Activated T-cell treated with anti-CD3 and anti-CD28 coated beads, Interleukin-2, amount 50 U/mL, for 4 hours (primary cell): ENCODE data around the gene LCE2D. TPM values are rescaled to one million over a fixed set of nuclear protein-coding genes. Genes with fewer than 3 reads are reported as not detected.

Experiments used
- ATAC-seq, 2 donors: fragments of 200-7000 bp; cut with Tn5 transposase; one replicate each; pipeline ENCODE4 v1.10.0; 2021
- DNase-seq: peaks from one replicate; pipeline ENCODE4 v3.0.0-alpha.2; 2020
- H3K27me3 Mint-ChIP-seq: one replicate; pipeline ENCODE4 v1.8.0; 2021; ENCODE audit warnings: low read depth, mixed read lengths
- H3K36me3 Mint-ChIP-seq: one replicate; pipeline ENCODE4 v1.8.0; 2022; ENCODE audit warnings: mixed read lengths; ENCODE audit not compliant: insufficient read depth
- H3K4me1 Mint-ChIP-seq: one replicate; pipeline ENCODE4 v1.8.0; 2021; ENCODE audit warnings: low read depth, mixed read lengths
- H3K4me3 Mint-ChIP-seq: one replicate; pipeline ENCODE4 v1.8.0; 2021; ENCODE audit warnings: mild to moderate bottlenecking, moderate library complexity, mixed read lengths
- H3K9me3 Mint-ChIP-seq: one replicate; pipeline ENCODE4 v1.8.0; 2021; ENCODE audit warnings: mixed read lengths
- total RNA-seq, 3 donors: library from RNA; stranded (reverse); gene quantifications; one replicate each; pipeline ENCODE4 v1.2.1, GENCODE V29; 2021

The LCE2D gene
- not detected for total RNA-seq

- ATAC-seq: no peak
- no peaks in the 10 kb centered on the region for H3K36me3 Mint-ChIP-seq
Measured at GRCh38 chr1:152663098-152663497, at the start of gene LCE2D. LCE2D (plus strand) TSS chr1:152663380; CDS start chr1:152664106, 726 bp downstream.

GRCh38 chr1:152613511-152613910 is 49.7 kb upstream of the LCE2D start, which contains the start of gene LCE3B:
LCE3B (plus strand) TSS chr1:152613811; CDS start chr1:152613811, 0 bp downstream.
- DNase-seq: no peak
- ATAC-seq: no peak
- H3K36me3 Mint-ChIP-seq: no peaks in the 10 kb centered on the region
- H3K4me1 Mint-ChIP-seq: no peaks in the 10 kb centered on the region
- no peak within 1 kb of the TSS for H3K4me3 Mint-ChIP-seq
- no peaks in the 10 kb centered on the region for H3K27me3 Mint-ChIP-seq
- H3K9me3 Mint-ChIP-seq: peaks cover 8% of the 10 kb centered on the region

More at GRCh38 chr1:152663098-152663497, at the start of gene LCE2D:
- no peak within 1 kb of the TSS for H3K4me3 Mint-ChIP-seq
- H3K9me3 Mint-ChIP-seq: no peaks in the 10 kb centered on the region
- peaks cover 13% of the 10 kb centered on the region for H3K27me3 Mint-ChIP-seq
- DNase-seq: no peak
- no peaks in the 10 kb centered on the region for H3K4me1 Mint-ChIP-seq

GRCh38 chr1:152621993-152622392 is 41.2 kb upstream of the LCE2D start:
- H3K36me3 Mint-ChIP-seq: no peaks in the 10 kb centered on the region
- H3K9me3 Mint-ChIP-seq: peaks cover 10% of the 10 kb centered on the region
- no peak overlapping the region for H3K4me3 Mint-ChIP-seq
- H3K4me1 Mint-ChIP-seq: peaks cover 3% of the 10 kb centered on the region
- ATAC-seq (no peak), DNase-seq (no peak)
- H3K27me3 Mint-ChIP-seq: peaks cover 16% of the 10 kb centered on the region

GRCh38 chr1:152622803-152623202 is 40.4 kb upstream of the LCE2D start, which contains the start of gene LCE3A:
LCE3A (minus strand) TSS chr1:152623103; CDS start chr1:152623103, 0 bp downstream.
- H3K9me3 Mint-ChIP-seq: peaks cover 5% of the 10 kb centered on the region
- no peak within 1 kb of the TSS for H3K4me3 Mint-ChIP-seq
- no peak for ATAC-seq
- H3K4me1 Mint-ChIP-seq: peaks cover 3% of the 10 kb centered on the region
- no peaks in the 10 kb centered on the region for H3K36me3 Mint-ChIP-seq
- no peak for DNase-seq
- peaks cover 23% of the 10 kb centered on the region for H3K27me3 Mint-ChIP-seq

- Mint-ChIP-seq H3K36me3 (no peaks in the 10 kb centered on the region), H3K4me1 (peaks cover 3% of the 10 kb centered on the region)
Measured at GRCh38 chr1:152623203-152623844, 39.9 kb upstream of the LCE2D start.

GRCh38 chr1:152626744-152627143 is 36.4 kb upstream of the LCE2D start:
- Mint-ChIP-seq H3K36me3 (no peaks in the 10 kb centered on the region), H3K4me3 (no peak overlapping the region), H3K4me1 (peaks cover 3% of the 10 kb centered on the region), H3K9me3 (no peaks in the 10 kb centered on the region), H3K27me3 (peaks cover 33% of the 10 kb centered on the region)
- DNase-seq (no peak), ATAC-seq (no peak)

More at GRCh38 chr1:152623203-152623844, 39.9 kb upstream of the LCE2D start:
- H3K9me3 Mint-ChIP-seq: peaks cover 4% of the 10 kb centered on the region
- peak in 1 of 2 donors; percentile 51 for ATAC-seq
- DNase-seq: no peak
- peaks cover 24% of the 10 kb centered on the region for H3K27me3 Mint-ChIP-seq
- no peak overlapping the region for H3K4me3 Mint-ChIP-seq

GRCh38 chr1:152630596-152630995 is 32.6 kb upstream of the LCE2D start:
- DNase-seq (no peak), ATAC-seq (no peak)
- Mint-ChIP-seq H3K9me3 (no peaks in the 10 kb centered on the region), H3K4me1 (no peaks in the 10 kb centered on the region), H3K27me3 (peaks cover 21% of the 10 kb centered on the region), H3K4me3 (no peak overlapping the region), H3K36me3 (no peaks in the 10 kb centered on the region)

GRCh38 chr1:152640351-152640750 is 22.8 kb upstream of the LCE2D start:
- Mint-ChIP-seq H3K4me1 (no peaks in the 10 kb centered on the region), H3K36me3 (no peaks in the 10 kb centered on the region), H3K9me3 (peaks cover 3% of the 10 kb centered on the region), H3K27me3 (peaks cover 11% of the 10 kb centered on the region), H3K4me3 (no peak overlapping the region)
- no peak for ATAC-seq
- no peak for DNase-seq

- DNase-seq (no peak), ATAC-seq (no peak)
- no peak overlapping the region for H3K4me3 Mint-ChIP-seq
- peaks cover 3% of the 10 kb centered on the region for H3K9me3 Mint-ChIP-seq
- peaks cover 24% of the 10 kb centered on the region for H3K27me3 Mint-ChIP-seq
- H3K36me3 Mint-ChIP-seq: no peaks in the 10 kb centered on the region
- no peaks in the 10 kb centered on the region for H3K4me1 Mint-ChIP-seq
Measured at GRCh38 chr1:152643945-152644344, 19.2 kb upstream of the LCE2D start.

GRCh38 chr1:152645146-152645545 is 18.0 kb upstream of the LCE2D start:
- Mint-ChIP-seq H3K27me3 (peaks cover 29% of the 10 kb centered on the region), H3K9me3 (no peaks in the 10 kb centered on the region), H3K4me3 (no peak overlapping the region), H3K36me3 (no peaks in the 10 kb centered on the region), H3K4me1 (no peaks in the 10 kb centered on the region)
- ATAC-seq: no peak
- no peak for DNase-seq

GRCh38 chr1:152646656-152647055 is 16.5 kb upstream of the LCE2D start:
- Mint-ChIP-seq H3K36me3 (no peaks in the 10 kb centered on the region), H3K4me1 (no peaks in the 10 kb centered on the region), H3K9me3 (no peaks in the 10 kb centered on the region), H3K27me3 (peaks cover 30% of the 10 kb centered on the region), H3K4me3 (no peak overlapping the region)
- no peak for DNase-seq
- ATAC-seq: no peak

GRCh38 chr1:152654110-152654509 is 9.1 kb upstream of the LCE2D start:
- Mint-ChIP-seq H3K36me3 (no peaks in the 10 kb centered on the region), H3K9me3 (no peaks in the 10 kb centered on the region), H3K4me1 (peaks cover 3% of the 10 kb centered on the region), H3K4me3 (no peak overlapping the region), H3K27me3 (peaks cover 21% of the 10 kb centered on the region)
- DNase-seq (peak; percentile 14), ATAC-seq (no peak)

- no peak for DNase-seq
Measured at GRCh38 chr1:152656459-152656858, 6.7 kb upstream of the LCE2D start.

GRCh38 chr1:152657677-152658076 is 5.5 kb upstream of the LCE2D start:
- no peaks in the 10 kb centered on the region for H3K36me3 Mint-ChIP-seq
- DNase-seq: no peak
- no peaks in the 10 kb centered on the region for H3K9me3 Mint-ChIP-seq
- peaks cover 3% of the 10 kb centered on the region for H3K4me1 Mint-ChIP-seq
- no peak for ATAC-seq
- peaks cover 19% of the 10 kb centered on the region for H3K27me3 Mint-ChIP-seq
- H3K4me3 Mint-ChIP-seq: no peak overlapping the region

More at GRCh38 chr1:152656459-152656858, 6.7 kb upstream of the LCE2D start:
- ATAC-seq: no peak
- Mint-ChIP-seq H3K4me3 (no peak overlapping the region), H3K27me3 (peaks cover 19% of the 10 kb centered on the region), H3K36me3 (no peaks in the 10 kb centered on the region), H3K9me3 (no peaks in the 10 kb centered on the region), H3K4me1 (peaks cover 3% of the 10 kb centered on the region)

GRCh38 chr1:152658649-152659048 is 4.5 kb upstream of the LCE2D start:
- DNase-seq: no peak
- no peaks in the 10 kb centered on the region for H3K9me3 Mint-ChIP-seq
- no peaks in the 10 kb centered on the region for H3K36me3 Mint-ChIP-seq
- peaks cover 19% of the 10 kb centered on the region for H3K27me3 Mint-ChIP-seq
- H3K4me1 Mint-ChIP-seq: peaks cover 3% of the 10 kb centered on the region
- no peak overlapping the region for H3K4me3 Mint-ChIP-seq
- no peak for ATAC-seq
